GM19438 (cell line): ENCODE measurements around the gene NFYA.

Experiments used
- ATAC-seq: cut with Tn5 transposase; IDR thresholded peaks from one replicate; pipeline ENCODE4 v1.9.1; 2021; ENCODE audit warnings: low read depth; ENCODE audit not compliant: unreplicated experiment

NFYA gene

DNA sequence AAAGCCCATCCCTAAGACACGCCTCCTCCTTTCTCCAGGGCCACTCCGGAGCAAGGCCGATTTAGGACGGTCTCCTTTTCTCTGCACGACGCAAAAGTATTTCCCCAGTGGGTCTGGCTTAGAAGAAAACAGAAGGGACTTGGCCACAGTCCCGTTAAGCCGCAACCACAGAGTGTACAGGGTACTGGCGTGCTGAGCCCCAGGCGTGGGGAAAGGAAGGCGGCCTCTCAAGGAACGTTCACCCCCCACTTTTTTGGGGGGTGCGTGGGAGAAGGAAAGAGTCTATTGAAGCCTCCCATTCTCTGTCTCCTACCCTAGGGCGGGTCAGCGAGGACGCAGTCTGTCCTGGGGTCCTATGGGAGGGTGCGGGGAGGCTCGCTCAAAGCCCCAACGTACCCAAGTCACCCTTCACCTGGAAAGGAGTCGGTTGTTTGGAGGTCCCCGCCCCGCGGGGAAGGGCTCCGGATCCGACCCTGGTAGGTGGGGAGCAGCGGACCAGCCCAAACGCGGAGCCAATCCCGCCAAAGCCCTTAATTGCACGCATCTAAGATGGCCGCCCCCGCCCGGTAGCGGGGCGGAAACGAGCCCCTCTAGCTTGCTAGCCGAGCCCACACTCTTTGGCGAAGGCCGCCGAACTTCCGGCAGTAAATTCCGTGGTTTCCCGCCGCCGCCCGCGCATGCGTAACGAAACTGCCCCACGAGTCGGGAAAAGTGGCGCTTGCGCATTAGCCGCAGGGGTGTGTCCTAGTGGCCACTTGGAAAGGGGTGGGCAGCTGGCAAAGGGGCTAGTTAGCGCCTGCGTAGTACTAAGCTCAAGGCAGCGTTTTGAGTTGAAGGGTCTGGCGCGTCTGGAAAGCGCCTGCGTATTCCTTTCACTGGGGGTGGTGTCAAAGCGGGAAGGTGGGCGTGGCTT is 595 bp upstream of the NFYA start, which contains the start of gene OARD1:
Gene OARD1 (minus strand): TSS at position 434 of the 913 bp plus-strand sequence. CDS start 722 bp downstream, outside the sequence.
- peak; percentile 67 for ATAC-seq

DNA sequence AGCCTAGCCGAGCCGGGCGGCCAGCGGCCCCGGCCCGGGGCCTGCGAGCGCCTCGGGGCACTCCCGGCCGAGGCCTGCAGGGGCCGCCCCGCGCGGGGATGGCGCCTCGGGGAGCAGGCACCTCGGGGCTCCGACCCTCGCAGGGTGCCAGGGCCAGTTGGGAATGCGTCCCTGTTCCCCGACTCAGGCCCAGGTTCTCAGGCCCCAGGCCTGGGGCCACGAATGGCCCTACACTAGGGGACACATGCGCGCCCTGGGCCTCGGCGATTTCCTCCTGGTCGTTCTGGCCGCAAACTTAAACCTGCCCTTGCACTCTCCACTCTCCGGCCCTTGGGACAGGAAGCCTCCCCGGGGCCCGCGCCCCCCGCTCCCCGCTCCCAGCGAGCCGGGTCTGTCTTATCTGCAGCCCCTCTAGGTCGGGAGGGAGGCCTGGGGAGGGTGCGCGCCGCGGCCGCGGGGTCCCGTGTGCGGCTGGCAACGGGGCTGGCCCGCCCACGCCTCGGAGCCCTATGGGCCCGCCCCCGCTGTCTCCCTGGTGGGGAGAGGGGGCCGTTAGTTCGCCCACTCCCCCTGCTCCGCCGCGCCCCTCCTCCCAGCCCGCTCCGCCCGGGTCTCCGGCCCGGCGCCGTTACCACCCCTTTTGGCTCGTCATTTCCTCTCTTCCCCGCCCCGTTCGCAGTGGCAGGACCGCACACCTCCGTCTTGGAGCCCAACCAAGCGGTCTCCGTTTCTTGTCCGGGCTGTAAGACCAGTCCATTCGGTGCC is 611 bp downstream of the NFYA start:
- peak; percentile 24 for ATAC-seq

DNA sequence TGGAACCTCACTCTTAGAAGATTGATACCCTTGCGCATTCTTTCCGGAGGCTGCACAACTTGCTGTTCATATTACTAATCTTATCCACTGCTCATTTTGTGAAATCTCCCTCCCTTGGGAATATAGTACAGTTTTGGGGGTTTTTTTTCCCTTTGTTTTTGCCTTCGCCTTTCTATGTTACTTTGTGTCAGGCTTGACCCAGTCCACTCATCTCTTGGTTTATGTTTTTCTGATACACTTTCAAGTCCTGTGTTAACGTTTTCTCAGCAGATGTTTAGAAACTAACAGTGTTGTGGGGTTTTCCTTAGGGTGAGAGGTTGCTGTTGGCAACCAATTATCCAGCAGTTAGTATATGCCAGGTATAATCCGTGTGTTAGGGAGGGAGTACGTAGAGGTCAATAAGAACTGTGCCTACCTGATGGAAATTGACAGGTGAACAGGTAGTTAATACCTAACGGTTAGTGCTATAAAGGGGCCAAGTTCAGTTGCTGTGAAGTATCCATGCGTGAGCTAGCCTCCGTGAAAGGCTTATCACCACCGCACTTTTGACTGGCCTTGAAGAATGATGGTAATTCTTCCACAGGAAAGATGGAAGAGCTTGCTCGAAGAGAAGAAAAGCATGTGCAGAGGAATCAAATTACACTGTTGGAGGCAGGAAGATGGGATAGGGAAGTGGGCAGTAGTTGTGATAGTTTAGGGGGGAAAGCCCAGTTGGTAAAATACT is 1.4 kb downstream of the NFYA start:
- no peak for ATAC-seq

- no peak for ATAC-seq
These were observed 2.1 kb downstream of the NFYA start for GRCh38 chr6:41074692-41075436.

DNA sequence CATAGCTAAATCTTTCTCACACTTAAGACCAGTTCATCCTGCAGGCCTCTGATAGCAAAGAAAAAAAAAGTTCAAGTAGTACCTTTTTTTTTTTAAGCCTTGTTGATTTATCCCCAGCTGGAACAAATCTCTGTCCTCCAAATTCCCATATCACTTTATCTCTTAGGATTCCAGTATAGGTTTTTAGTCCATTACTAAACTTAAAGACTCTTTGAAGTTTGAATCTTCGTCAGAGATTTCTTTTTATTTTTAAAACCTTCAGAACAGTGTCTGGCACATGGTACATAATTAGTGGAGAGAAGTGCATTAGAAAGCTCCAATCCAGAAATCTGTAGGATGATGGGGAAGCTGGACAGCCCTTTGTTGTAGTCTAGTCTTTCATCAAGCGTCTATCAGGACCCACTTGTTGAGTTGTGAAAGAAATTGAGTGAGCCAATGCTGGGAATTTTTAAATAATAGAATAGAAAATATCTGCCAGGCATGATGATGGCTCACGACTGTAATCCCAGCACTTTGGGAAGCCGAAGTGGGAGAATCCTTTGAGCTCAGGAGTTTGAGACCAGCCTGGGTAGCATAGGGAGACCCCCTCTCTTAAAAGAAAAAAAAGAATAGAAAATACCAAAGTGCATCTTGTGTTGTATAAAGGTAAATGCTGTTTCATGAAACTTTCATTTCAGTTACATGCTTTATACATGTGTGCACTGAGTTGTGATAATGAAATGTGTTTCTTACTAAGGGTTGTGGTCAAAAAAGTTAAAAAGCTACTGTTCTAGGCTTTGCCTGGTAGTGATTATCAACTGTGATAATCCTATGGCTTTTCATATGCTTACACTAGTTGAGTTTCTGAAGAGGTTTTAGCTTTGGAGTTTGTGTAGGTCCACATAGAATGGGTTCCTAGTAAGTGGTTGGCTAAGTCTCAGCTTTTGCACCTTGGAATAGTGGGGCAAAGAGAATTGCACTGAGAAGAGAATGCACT is 3.2 kb downstream of the NFYA start:
- no peak for ATAC-seq

GRCh38 chr6:41077536-41077935 is 4.8 kb downstream of the NFYA start:
- ATAC-seq, result no peak

- ATAC-seq, result no peak
These were observed 5.3 kb downstream of the NFYA start for GRCh38 chr6:41078101-41078500.

GRCh38 chr6:41079080-41079479 is 6.3 kb downstream of the NFYA start:
- no peak for ATAC-seq

- no peak for ATAC-seq
These were observed 7.8 kb downstream of the NFYA start for GRCh38 chr6:41080621-41081020.

DNA sequence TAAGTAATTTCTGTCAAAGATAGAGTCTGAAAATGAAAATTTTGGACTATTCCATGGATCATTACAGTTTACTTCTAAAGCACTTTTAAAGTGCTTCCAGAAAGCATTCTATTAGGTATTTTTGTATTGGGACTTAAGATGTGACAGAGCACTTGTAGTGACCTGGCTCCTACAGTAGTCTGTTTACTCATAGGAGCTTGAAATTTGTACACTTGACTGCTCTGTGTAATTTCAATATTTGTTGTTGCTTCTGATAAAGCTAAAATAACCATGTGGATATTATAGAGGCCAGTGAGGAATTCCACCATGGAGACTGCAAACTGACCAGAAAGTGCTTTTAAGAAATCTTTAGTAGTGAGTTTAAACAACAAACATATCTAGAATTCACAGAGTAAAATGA is 10.3 kb downstream of the NFYA start:
- ATAC-seq, result no peak

DNA sequence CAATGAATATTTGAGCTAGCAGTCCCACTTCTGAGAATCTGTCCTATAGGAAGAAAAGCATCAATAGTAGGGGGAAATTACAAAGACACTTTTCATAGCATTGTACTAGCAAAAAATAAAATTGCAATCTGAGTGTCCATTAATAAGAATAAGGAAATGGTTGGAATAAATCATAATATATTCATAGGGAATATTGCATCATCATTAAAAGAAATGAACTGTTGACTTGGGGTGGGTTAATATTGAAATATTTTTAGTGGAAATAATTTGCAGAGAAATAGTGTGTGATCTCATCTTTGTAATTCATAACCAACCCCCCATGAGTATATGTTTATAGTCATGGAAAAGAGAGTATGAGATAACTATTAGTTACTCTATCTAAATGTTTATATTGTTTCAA is 12.4 kb downstream of the NFYA start:
- ATAC-seq, result no peak

- no peak for ATAC-seq
These were observed 15.7 kb downstream of the NFYA start for GRCh38 chr6:41088451-41088850.

DNA sequence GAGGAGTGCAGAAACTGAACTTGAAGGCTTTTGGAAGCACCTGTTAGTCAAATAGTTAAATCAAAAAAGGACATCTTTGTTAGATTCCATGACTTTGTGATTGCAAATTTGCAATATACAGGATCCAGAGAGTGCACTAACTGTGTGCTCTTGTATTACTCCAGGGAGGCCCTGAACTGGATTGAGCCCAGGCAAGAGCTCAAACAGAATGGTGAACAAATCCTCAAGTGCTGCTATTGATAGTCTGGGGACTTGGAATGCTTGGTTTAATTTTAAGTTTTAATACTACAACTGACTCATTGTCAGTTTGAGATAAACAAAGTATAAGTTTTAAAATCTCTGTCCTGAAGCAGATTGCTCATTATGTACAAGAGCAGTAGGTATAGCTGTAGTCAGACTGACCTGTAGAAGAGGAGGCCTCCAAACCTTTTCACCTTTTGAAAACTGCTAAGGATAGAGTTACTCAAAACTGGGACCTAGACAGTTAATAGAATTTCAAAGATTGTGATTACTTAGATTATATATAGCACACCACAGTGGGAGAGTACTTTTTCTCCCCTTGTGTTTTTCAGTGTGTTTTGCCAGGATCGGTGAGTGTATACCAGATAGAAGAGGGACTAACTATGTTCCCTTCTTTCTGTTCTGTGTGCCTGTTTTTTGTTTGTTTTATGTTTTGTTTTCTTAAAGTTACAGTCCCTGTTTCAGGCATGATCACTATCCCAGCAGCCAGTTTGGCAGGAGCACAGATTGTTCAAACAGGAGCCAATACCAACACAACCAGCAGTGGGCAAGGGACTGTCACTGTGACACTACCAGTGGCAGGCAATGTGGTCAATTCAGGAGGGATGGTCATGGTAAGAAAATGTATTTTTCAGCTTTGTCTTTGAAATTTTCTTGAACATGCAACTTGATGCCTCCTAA is 18.3 kb downstream of the NFYA start:
- ATAC-seq, result no peak

GRCh38 chr6:41092421-41093140 is 19.8 kb downstream of the NFYA start:
- no peak for ATAC-seq

- ATAC-seq, result no peak
These were observed 21.0 kb downstream of the NFYA start for GRCh38 chr6:41093729-41094128.

- ATAC-seq, result no peak
These were observed 24.8 kb downstream of the NFYA start for GRCh38 chr6:41097467-41098090.

DNA sequence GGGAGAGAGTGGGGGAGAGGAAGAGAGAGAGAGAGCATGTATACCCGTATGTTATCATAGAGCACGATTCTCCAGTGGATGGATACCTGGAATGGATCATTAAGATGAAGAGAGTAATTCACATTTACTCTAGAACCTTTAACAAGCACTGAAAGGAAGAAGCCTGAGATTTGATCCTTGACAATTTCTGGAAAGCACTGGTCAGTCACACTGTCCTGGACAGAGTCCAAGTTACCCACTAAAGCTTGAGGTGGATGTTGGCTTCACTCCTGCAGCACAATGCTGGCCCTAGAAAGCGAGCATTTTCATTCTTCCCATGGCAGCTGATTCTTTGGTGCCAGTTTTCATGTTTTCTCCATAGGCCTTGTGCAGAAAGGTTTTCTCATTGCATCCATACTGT is 25.6 kb downstream of the NFYA start:
- ATAC-seq, result no peak
